Nephron progenitor cell (in vitro differentiated cells): ENCODE data around the gene RNF208.

Experiments used
- DNase-seq: peaks from one replicate; pipeline ENCODE4 v3.0.0; 2021
- H3K27ac Mint-ChIP-seq: 2 replicates; pipeline ENCODE4 v1.8.0; 2021; ENCODE audit warnings: mild to moderate bottlenecking, moderate library complexity, mixed read lengths
- H3K27me3 Mint-ChIP-seq: 2 replicates; pipeline ENCODE4 v1.8.0; 2021; ENCODE audit warnings: mild to moderate bottlenecking, low read depth, mixed read lengths; ENCODE audit not compliant: poor library complexity
- H3K36me3 Mint-ChIP-seq: 2 replicates; pipeline ENCODE4 v1.8.0; 2021; ENCODE audit warnings: low read depth, mixed read lengths
- H3K4me1 Mint-ChIP-seq: 2 replicates; pipeline ENCODE4 v1.8.0; 2021; ENCODE audit warnings: mixed read lengths
- H3K4me3 Mint-ChIP-seq: 2 replicates; pipeline ENCODE4 v1.8.0; 2021; ENCODE audit warnings: mild to moderate bottlenecking, moderate library complexity, mixed read lengths
- H3K9me3 Mint-ChIP-seq: 2 replicates; pipeline ENCODE4 v1.8.0; 2021; ENCODE audit warnings: mild to moderate bottlenecking, moderate library complexity, mixed read lengths
- CTCF ChIP-seq: fragments of 200-600 bp; sonication (generic); IDR thresholded peaks from 2 replicates; pipeline ENCODE4 v1.5.0; 2021; ENCODE audit warnings: antibody characterized with exemption

Gene RNF208

GRCh38 chr9:137251490-137252268 is 29.6 kb upstream of the RNF208 start:
- no peak for DNase-seq
- TF ChIP-seq CTCF, result no peak
- Mint-ChIP-seq H3K36me3 (no peaks in the 10 kb centered on the region), H3K27me3 (peaks cover 7% of the 10 kb centered on the region), H3K9me3 (no peaks in the 10 kb centered on the region), H3K4me1 (peaks cover 57% of the 10 kb centered on the region), H3K27ac (no peak overlapping the region), H3K4me3 (no peak overlapping the region)

DNA sequence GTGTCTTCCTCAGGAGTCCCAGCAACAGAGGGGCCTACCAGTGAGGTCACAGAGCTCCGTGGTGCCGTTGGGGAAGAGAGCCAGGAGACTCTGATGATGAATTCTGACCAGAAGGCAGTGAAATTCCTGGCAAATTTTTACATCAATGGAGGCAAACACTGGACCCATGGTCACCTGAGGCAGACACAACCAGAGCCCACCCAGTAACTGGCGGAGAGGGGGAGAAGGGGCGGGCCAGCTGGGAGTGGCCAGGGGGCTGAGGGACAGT is 29.1 kb upstream of the RNF208 start, which contains the start of gene STPG3:
Gene STPG3 (plus strand): TSS at position 93 of the 268 bp plus-strand sequence. CDS start 1 bp downstream, at position 94.
- DNase-seq, result no peak
- H3K4me3 Mint-ChIP-seq, result peak within 1 kb of the TSS; percentile 27
- no peaks in the 10 kb centered on the region for H3K36me3 Mint-ChIP-seq
- H3K27me3 Mint-ChIP-seq, result peaks cover 7% of the 10 kb centered on the region
- no peak within 1 kb of the TSS for H3K27ac Mint-ChIP-seq
- TF ChIP-seq CTCF, result no peak
- H3K4me1 Mint-ChIP-seq, result peaks cover 53% of the 10 kb centered on the region
- no peaks in the 10 kb centered on the region for H3K9me3 Mint-ChIP-seq

- Mint-ChIP-seq H3K27me3 (peaks cover 10% of the 10 kb centered on the region), H3K9me3 (no peaks in the 10 kb centered on the region), H3K4me3 (no peak overlapping the region), H3K4me1 (peaks cover 49% of the 10 kb centered on the region), H3K36me3 (no peaks in the 10 kb centered on the region), H3K27ac (no peak overlapping the region)
- no peak for TF ChIP-seq CTCF
- DNase-seq, result no peak
These were observed 28.5 kb upstream of the RNF208 start for GRCh38 chr9:137250329-137251193.

DNA sequence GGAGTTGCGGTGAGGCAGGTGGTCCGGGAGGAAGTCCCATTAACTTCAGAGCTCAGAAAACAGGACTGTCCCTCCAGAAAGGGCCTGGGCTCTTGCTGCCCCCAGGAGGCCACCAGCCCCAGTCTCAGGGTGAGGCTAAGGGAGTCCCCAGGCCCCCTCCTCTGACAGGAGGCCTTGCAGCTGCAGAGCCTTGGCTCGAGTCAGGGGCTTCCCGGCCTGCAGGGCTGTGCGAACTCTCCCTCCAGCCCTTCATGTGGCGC is 25.8 kb upstream of the RNF208 start:
- H3K27ac Mint-ChIP-seq, result no peak overlapping the region
- TF ChIP-seq CTCF, result no peak
- H3K9me3 Mint-ChIP-seq, result no peaks in the 10 kb centered on the region
- H3K4me3 Mint-ChIP-seq, result no peak overlapping the region
- peaks cover 55% of the 10 kb centered on the region for H3K4me1 Mint-ChIP-seq
- peaks cover 10% of the 10 kb centered on the region for H3K27me3 Mint-ChIP-seq
- peaks cover 7% of the 10 kb centered on the region for H3K36me3 Mint-ChIP-seq
- no peak for DNase-seq

GRCh38 chr9:137247135-137247915 is 25.3 kb upstream of the RNF208 start:
- peaks cover 60% of the 10 kb centered on the region for H3K4me1 Mint-ChIP-seq
- H3K9me3 Mint-ChIP-seq, result no peaks in the 10 kb centered on the region
- no peak overlapping the region for H3K27ac Mint-ChIP-seq
- peaks cover 12% of the 10 kb centered on the region for H3K36me3 Mint-ChIP-seq
- peaks cover 10% of the 10 kb centered on the region for H3K27me3 Mint-ChIP-seq
- no peak overlapping the region for H3K4me3 Mint-ChIP-seq
- no peak for DNase-seq
- no peak for TF ChIP-seq CTCF
